ENCODE results near the gene ALKBH6.

- TF ChIP-seq POLR2AphosphoS5 (IDR thresholded peaks at IDR 0.05; ENCODE audit: low read depth, low read length), result no peak
- no peak for TF ChIP-seq TAF1 (IDR thresholded peaks at IDR 0.05; ENCODE audit: borderline replicate concordance, insufficient read depth, low read length)
- no peak for TF ChIP-seq FOXP2 (optimal IDR thresholded peaks at IDR 0.05; ENCODE audit: borderline replicate concordance, extremely low read depth, extremely low read length, insufficient read depth)
- no peak for TF ChIP-seq REST (IDR thresholded peaks at IDR 0.05; ENCODE audit: insufficient read depth in 1 of 2, low read depth in 2 of 2, low read length in 2 of 2)
- TF ChIP-seq SIN3A (IDR thresholded peaks at IDR 0.05; ENCODE audit: borderline replicate concordance, insufficient read depth, low read length), result no peak
Measured at GRCh38 chr19:35966771-35967170, 47.2 kb downstream of the ALKBH6 start.
